HK-2 (cell line): Measurements from ENCODE around the gene TRABD2A.
"Not testable (repeated sequence)": the region's sequence is repeated elsewhere in the genome, so short reads cannot be mapped to it uniquely, and the experiment has no call there.

Experiments used
- DNase-seq: peaks from one replicate; pipeline ENCODE4 v3.0.0-alpha.2; 2018; ENCODE audit not compliant: unreplicated experiment

The TRABD2A gene

GRCh38 chr2:84880645-84881521 lies at the start of gene TRABD2A:
Gene TRABD2A (minus strand): TSS chr2:84881084. CDS start chr2:84881039, 45 bp downstream.
- DNase-seq: peak; percentile 53

- no peak for DNase-seq
Observed at GRCh38 chr2:84927275-84927627, 46.4 kb upstream of the TRABD2A start.

GRCh38 chr2:84925724-84926376 lies 45.0 kb upstream of the TRABD2A start:
- peak; percentile 100 for DNase-seq

- no peak for DNase-seq
Observed at GRCh38 chr2:84925336-84925723, 44.4 kb upstream of the TRABD2A start.

- peak; percentile 71 for DNase-seq
Observed at GRCh38 chr2:84924173-84925106, 43.6 kb upstream of the TRABD2A start.

GRCh38 chr2:84923009-84923408 lies 42.1 kb upstream of the TRABD2A start:
- no peak for DNase-seq

- peak; percentile 76 for DNase-seq
Observed at GRCh38 chr2:84919885-84920580, 39.1 kb upstream of the TRABD2A start.

GRCh38 chr2:84918430-84918829 lies 37.5 kb upstream of the TRABD2A start:
- DNase-seq: no peak

GRCh38 chr2:84917821-84918220 lies 36.9 kb upstream of the TRABD2A start:
- not testable (repeated sequence) for DNase-seq

GRCh38 chr2:84915675-84916074 lies 34.8 kb upstream of the TRABD2A start:
- not testable (repeated sequence) for DNase-seq

- DNase-seq: no peak
Observed at GRCh38 chr2:84914334-84914733, 33.5 kb upstream of the TRABD2A start.

GRCh38 chr2:84912984-84913383 lies 32.1 kb upstream of the TRABD2A start:
- DNase-seq: no peak

GRCh38 chr2:84911135-84911678 lies 30.3 kb upstream of the TRABD2A start:
- no peak for DNase-seq

GRCh38 chr2:84908948-84909713 lies 28.2 kb upstream of the TRABD2A start:
- DNase-seq: no peak

GRCh38 chr2:84906900-84907714 lies 26.2 kb upstream of the TRABD2A start:
- peak; percentile 93 for DNase-seq

GRCh38 chr2:84906108-84906899 lies 25.4 kb upstream of the TRABD2A start:
- peak; percentile 48 for DNase-seq

GRCh38 chr2:84905181-84906107 lies 24.6 kb upstream of the TRABD2A start, which contains the start of gene TMSB10:
Gene TMSB10 (plus strand): TSS chr2:84905656.
- DNase-seq: peak; percentile 92
